Natural killer cell treated with Interleukin-12 subunit alpha and Interleukin-12 subunit beta and Interleukin-15 and Interleukin-18, amount 100 ng/mL, for 72 hours (primary cell): ENCODE results near the gene LONP1. TPM values are rescaled to one million over a fixed set of nuclear protein-coding genes. Genes with fewer than 3 reads are reported as not detected.
A peak's percentile ranks its signal among the peaks of the same experiment; 100 is the strongest.
"Not testable (repeated sequence)": the region's sequence is repeated elsewhere in the genome, so short reads cannot be mapped to it uniquely, and the experiment has no call there.

ENCODE experiments used
- ATAC-seq, 2 donors: fragments of 150-1000 bp; cut with Tn5 transposase in 1 of 2; sonication (Bioruptor Pico), chemical (Tn5 transposase) in 1 of 2; 2 replicates each; pipeline ENCODE4 v1.10.0; 2021
- DNase-seq: peaks from one replicate; pipeline ENCODE4 v3.0.0; 2022; ENCODE audit warnings: low spot score
- H3K27ac Mint-ChIP-seq, 2 donors: 1 replicate in 1 of 2; 2 replicates in 1 of 2; pipeline ENCODE4 v1.8.0; 2022; ENCODE audit warnings: mixed read lengths in 2 of 2, mild to moderate bottlenecking in 1 of 2, moderate library complexity in 1 of 2
- H3K27me3 Mint-ChIP-seq, 2 donors: 1 replicate in 1 of 2; 2 replicates in 1 of 2; pipeline ENCODE4 v1.8.0; 2022; ENCODE audit warnings: mixed read lengths in 2 of 2
- H3K36me3 Mint-ChIP-seq: one replicate; pipeline ENCODE4 v1.8.0; 2022; ENCODE audit warnings: mixed read lengths
- H3K4me1 Mint-ChIP-seq, 2 donors: 1 replicate in 1 of 2; 2 replicates in 1 of 2; pipeline ENCODE4 v1.8.0; 2022; ENCODE audit warnings: low read depth in 2 of 2, mixed read lengths in 2 of 2, mild to moderate bottlenecking in 1 of 2
- H3K4me3 Mint-ChIP-seq: one replicate; pipeline ENCODE4 v1.8.0; 2022; ENCODE audit warnings: mixed read lengths
- H3K9me3 Mint-ChIP-seq: 2 replicates; pipeline ENCODE4 v1.8.0; 2022; ENCODE audit warnings: mixed read lengths
- total RNA-seq, 2 donors: library from RNA; stranded (reverse); gene quantifications; one replicate each; pipeline ENCODE4 v1.2.3, GENCODE V29; 2022

The LONP1 gene
- total RNA-seq, 2 donors from 2014 or later: 151 to 267 TPM

GRCh38 chr19:5693195-5694166, 26.5 kb downstream of the LONP1 start:
- Mint-ChIP-seq H3K27ac (peak overlapping the region in 1 of 2 donors; percentile 44), H3K27me3 (no peaks in the 10 kb centered on the region), H3K36me3 (peaks cover 7% of the 10 kb centered on the region), H3K9me3 (no peaks in the 10 kb centered on the region), H3K4me1 (peaks cover 14 to 31% of the 10 kb centered on the region in 2 donors), H3K4me3 (peak overlapping the region; percentile 39)
- no peak for ATAC-seq
- no peak for DNase-seq

- Mint-ChIP-seq H3K27me3 (no peaks in the 10 kb centered on the region), H3K27ac (peak overlapping the region in 1 of 2 donors; percentile 44), H3K36me3 (peaks cover 7% of the 10 kb centered on the region), H3K4me1 (peaks cover 14 to 36% of the 10 kb centered on the region in 2 donors), H3K9me3 (no peaks in the 10 kb centered on the region), H3K4me3 (peak overlapping the region; percentile 58)
- DNase-seq (no peak), ATAC-seq (no peak)
Observed at GRCh38 chr19:5692723-5693194, 27.2 kb downstream of the LONP1 start.

GRCh38 chr19:5691822-5692722, 27.9 kb downstream of the LONP1 start:
- peak overlapping the region; percentile 58 for H3K4me3 Mint-ChIP-seq
- peak overlapping the region in 1 of 2 donors; percentile 44 for H3K27ac Mint-ChIP-seq
- peaks cover 7% of the 10 kb centered on the region for H3K36me3 Mint-ChIP-seq
- H3K4me1 Mint-ChIP-seq: peaks cover 14 to 34% of the 10 kb centered on the region in 2 donors
- DNase-seq (no peak), ATAC-seq (no peak)
- H3K27me3 Mint-ChIP-seq: no peaks in the 10 kb centered on the region
- no peaks in the 10 kb centered on the region for H3K9me3 Mint-ChIP-seq

GRCh38 chr19:5690955-5691821, 28.8 kb downstream of the LONP1 start:
- ATAC-seq (no peak), DNase-seq (no peak)
- peaks cover 14 to 36% of the 10 kb centered on the region in 2 donors for H3K4me1 Mint-ChIP-seq
- peak overlapping the region; percentile 96 to 97 for H3K27ac Mint-ChIP-seq
- no peaks in the 10 kb centered on the region for H3K27me3 Mint-ChIP-seq
- H3K9me3 Mint-ChIP-seq: no peaks in the 10 kb centered on the region
- H3K4me3 Mint-ChIP-seq: peak overlapping the region; percentile 98
- H3K36me3 Mint-ChIP-seq: peaks cover 7% of the 10 kb centered on the region

GRCh38 chr19:5690125-5690954, 29.6 kb downstream of the LONP1 start, which contains the start of gene RPL36:
Gene RPL36 (plus strand): TSS chr19:5690295. CDS start chr19:5690508, 213 bp downstream.
- H3K27ac Mint-ChIP-seq: peak within 1 kb of the TSS; percentile 96 to 97
- ATAC-seq (peak; percentile 73 to 75), DNase-seq (peak; percentile 97)
- H3K27me3 Mint-ChIP-seq: no peaks in the 10 kb centered on the region
- peaks cover 7% of the 10 kb centered on the region for H3K36me3 Mint-ChIP-seq
- peak within 1 kb of the TSS; percentile 98 for H3K4me3 Mint-ChIP-seq
- no peaks in the 10 kb centered on the region for H3K9me3 Mint-ChIP-seq
- peaks cover 19 to 36% of the 10 kb centered on the region in 2 donors for H3K4me1 Mint-ChIP-seq

DNA sequence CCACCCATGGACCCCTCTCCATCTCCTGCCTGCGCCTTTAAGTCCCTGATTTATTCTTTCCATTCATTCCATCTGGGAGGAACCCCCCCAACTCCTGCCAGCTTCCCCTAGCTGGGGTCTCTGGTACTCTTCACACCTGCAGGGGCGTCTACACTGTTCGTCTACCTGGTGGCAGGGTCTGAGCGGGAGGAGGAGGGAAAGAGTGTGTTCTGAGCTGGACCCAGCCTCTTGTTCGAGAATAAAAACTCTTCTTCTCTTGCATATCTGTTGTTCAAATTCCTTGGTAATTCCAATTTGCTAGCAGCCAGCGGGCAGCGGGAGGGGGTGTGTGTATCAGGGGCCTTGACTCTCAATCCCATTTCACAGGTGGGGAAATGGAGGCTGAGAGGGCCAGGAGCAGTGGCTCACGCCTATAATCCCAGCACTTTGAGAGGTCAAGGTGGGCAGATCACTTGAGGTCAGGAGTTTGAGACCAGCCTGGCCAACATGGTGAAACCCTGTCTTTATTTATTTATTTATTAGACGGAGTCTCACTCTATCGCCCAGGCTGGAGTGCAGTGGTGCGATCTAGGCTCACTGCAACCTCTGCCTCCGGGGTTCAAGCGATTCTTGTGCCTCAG, 31.6 kb downstream of the LONP1 start:
- H3K27ac Mint-ChIP-seq, H3K36me3 Mint-ChIP-seq, H3K27me3 Mint-ChIP-seq, H3K9me3 Mint-ChIP-seq, DNase-seq, ATAC-seq: not testable (repeated sequence)
- Mint-ChIP-seq H3K4me1 (peaks cover 19 to 37% of the 10 kb centered on the region in 2 donors), H3K4me3 (peak overlapping the region; percentile 58)

- ATAC-seq (no peak), DNase-seq (no peak)
- H3K36me3 Mint-ChIP-seq: peaks cover 7% of the 10 kb centered on the region
- H3K27me3 Mint-ChIP-seq: no peaks in the 10 kb centered on the region
- H3K9me3 Mint-ChIP-seq: no peaks in the 10 kb centered on the region
- H3K27ac Mint-ChIP-seq: peak overlapping the region in 1 of 2 donors; percentile 75
- peaks cover 19 to 32% of the 10 kb centered on the region in 2 donors for H3K4me1 Mint-ChIP-seq
- peak overlapping the region; percentile 76 for H3K4me3 Mint-ChIP-seq
Observed at GRCh38 chr19:5687360-5688198, 32.4 kb downstream of the LONP1 start.

DNA sequence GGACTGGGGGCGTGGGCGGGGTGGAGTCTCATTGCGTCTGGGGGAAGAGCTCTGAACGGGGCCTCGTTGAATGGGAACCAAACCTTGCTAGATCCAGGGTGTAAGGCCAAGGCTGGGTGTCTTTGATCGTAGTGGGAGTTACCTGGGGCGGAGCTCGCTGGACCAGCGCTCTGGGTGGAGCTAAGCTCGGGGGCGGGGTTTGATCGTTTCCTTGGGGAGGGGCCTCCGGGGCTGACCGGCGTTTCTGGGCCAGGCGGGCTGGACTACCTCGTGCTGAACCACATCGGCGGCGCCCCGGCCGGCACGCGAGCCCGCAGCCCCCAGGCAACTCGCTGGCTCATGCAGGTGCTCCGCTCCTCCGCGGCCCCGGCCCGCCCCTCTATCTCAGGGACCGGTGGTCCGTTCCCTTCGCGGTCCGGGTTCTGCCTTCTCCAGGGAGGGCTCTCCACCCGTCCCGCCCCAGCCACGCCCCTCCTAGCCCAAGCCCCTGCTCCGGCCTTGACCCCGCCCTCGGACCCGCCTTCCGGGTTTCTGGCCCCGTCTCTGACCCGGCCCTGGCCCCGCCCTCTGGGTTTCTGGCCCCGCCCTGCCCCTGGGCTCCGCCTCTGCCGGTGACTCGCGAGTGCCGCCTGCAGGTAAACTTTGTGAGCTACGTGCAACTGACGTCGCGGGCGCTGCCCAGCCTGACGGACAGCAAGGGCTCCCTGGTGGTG, 33.1 kb downstream of the LONP1 start:
- peak; percentile 88 to 92 for ATAC-seq
- peaks cover 20 to 29% of the 10 kb centered on the region in 2 donors for H3K4me1 Mint-ChIP-seq
- peak overlapping the region; percentile 12 to 75 for H3K27ac Mint-ChIP-seq
- no peaks in the 10 kb centered on the region for H3K9me3 Mint-ChIP-seq
- H3K4me3 Mint-ChIP-seq: peak overlapping the region; percentile 76
- H3K27me3 Mint-ChIP-seq: no peaks in the 10 kb centered on the region
- peak; percentile 99 for DNase-seq
- H3K36me3 Mint-ChIP-seq: peaks cover 7% of the 10 kb centered on the region

DNA sequence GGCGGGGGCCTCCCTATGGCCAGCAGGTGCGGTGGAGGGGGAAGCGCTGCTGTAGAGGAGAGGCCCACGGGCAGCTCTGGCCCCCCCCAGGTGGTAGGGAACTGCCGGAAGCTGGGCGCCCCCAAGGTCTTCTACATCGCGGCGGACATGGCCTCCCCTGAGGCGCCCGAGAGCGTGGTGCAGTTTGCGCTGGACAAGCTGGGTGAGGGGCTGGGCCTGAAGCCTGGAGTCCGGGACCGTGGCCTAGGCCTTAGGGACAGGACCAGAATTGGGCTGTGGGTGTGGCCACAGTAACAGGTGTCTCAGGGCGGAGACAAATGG, 33.7 kb downstream of the LONP1 start:
- no peaks in the 10 kb centered on the region for H3K9me3 Mint-ChIP-seq
- DNase-seq: no peak
- no peak for ATAC-seq

DNA sequence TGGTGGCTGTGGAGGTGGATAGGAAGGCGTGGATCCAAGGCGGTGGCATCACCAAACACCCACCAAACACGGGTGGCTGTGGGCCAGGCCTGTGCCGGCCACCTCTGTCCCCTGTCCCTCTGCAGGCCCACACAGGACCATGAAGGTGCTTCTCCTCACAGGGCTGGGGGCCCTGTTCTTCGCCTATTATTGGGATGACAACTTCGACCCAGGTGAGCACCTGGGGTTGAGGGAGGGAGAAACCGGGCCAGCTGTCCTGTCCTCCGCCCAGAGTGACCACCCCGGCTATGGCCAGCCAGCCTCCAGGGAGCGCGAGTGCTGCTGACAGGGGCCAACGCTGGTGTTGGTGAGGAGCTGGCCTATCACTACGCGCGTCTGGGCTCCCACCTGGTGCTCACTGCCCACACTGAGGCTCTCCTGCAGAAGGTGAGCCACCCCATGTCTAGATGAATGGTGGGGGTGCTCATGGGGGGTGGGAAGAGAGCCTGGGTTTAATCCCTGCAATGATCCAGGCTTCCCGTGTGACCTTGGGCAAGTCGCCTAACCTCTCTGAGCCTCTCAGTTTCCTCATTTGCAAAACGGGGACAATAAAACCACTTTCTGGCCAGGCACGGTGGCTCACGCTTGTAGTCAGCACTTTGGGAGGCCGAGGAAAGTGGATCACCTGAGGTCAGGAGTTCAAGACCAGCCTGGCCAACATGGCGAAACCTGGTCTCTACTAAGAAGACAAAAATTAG, 35.1 kb downstream of the LONP1 start:
- H3K4me3 Mint-ChIP-seq: no peak overlapping the region
- H3K27ac Mint-ChIP-seq: no peak overlapping the region
- ATAC-seq: no peak
- DNase-seq: no peak
- no peaks in the 10 kb centered on the region for H3K27me3 Mint-ChIP-seq
- no peaks in the 10 kb centered on the region for H3K36me3 Mint-ChIP-seq
- H3K9me3 Mint-ChIP-seq: no peaks in the 10 kb centered on the region
- peaks cover 21 to 30% of the 10 kb centered on the region in 2 donors for H3K4me1 Mint-ChIP-seq

More for the DNA sequence above, 33.7 kb downstream of the LONP1 start:
- peak overlapping the region; percentile 76 for H3K4me3 Mint-ChIP-seq
- no peaks in the 10 kb centered on the region for H3K27me3 Mint-ChIP-seq
- H3K4me1 Mint-ChIP-seq: peaks cover 25 to 34% of the 10 kb centered on the region in 2 donors
- H3K36me3 Mint-ChIP-seq: peaks cover 7% of the 10 kb centered on the region
- peak overlapping the region; percentile 12 to 75 for H3K27ac Mint-ChIP-seq
